H9 (cell line): Measurements from ENCODE around the gene COL5A3. TPM values are rescaled to one million over a fixed set of nuclear protein-coding genes. Genes with fewer than 3 reads are reported as not detected.
A peak's percentile ranks its signal among the peaks of the same experiment; 100 is the strongest.

ENCODE experiments used
- DNase-seq: peaks from one replicate; pipeline ENCODE4 v3.0.0-alpha.2; 2017
- H2AFZ ChIP-seq: one replicate; pipeline ENCODE4 v1.6.1; 2013; ENCODE audit warnings: mild to moderate bottlenecking, low read length, control low read depth, moderate library complexity
- H2AK5ac ChIP-seq: 2 replicates; pipeline ENCODE4 v1.6.1; 2013; ENCODE audit warnings: low read length, control low read depth, mixed read lengths; ENCODE audit not compliant: insufficient read length
- H2BK120ac ChIP-seq: one replicate; pipeline ENCODE4 v1.6.1; 2013; ENCODE audit warnings: low read depth, mild to moderate bottlenecking, low read length, control low read depth, inconsistent platforms; ENCODE audit not compliant: poor library complexity, severe bottlenecking
- H2BK12ac ChIP-seq: 2 replicates; pipeline ENCODE4 v1.6.1; 2013; ENCODE audit warnings: low read length, control low read depth, mixed read lengths, low read depth; ENCODE audit not compliant: insufficient read length
- H2BK15ac ChIP-seq: 2 replicates; pipeline ENCODE4 v1.6.1; 2013; ENCODE audit warnings: low read depth, low read length, control low read depth
- H2BK20ac ChIP-seq: one replicate; pipeline ENCODE4 v1.6.1; 2013; ENCODE audit warnings: low read depth, mild to moderate bottlenecking, low read length, control low read depth, inconsistent platforms; ENCODE audit not compliant: poor library complexity, severe bottlenecking
- H2BK5ac ChIP-seq: 2 replicates; pipeline ENCODE4 v1.6.1; 2013; ENCODE audit warnings: low read length, control low read depth, mixed read lengths; ENCODE audit not compliant: insufficient read length
- H3K14ac ChIP-seq: 2 replicates; pipeline ENCODE4 v1.6.1; 2013; ENCODE audit warnings: low read length, control low read depth; ENCODE audit not compliant: insufficient read depth
- H3K18ac ChIP-seq: 2 replicates; pipeline ENCODE4 v1.6.1; 2013; ENCODE audit warnings: low read depth, mild to moderate bottlenecking, mixed read lengths, low read length, control low read depth; ENCODE audit not compliant: insufficient read length
- H3K23ac ChIP-seq: 2 replicates; pipeline ENCODE4 v1.6.1; 2013; ENCODE audit warnings: low read length, control low read depth, mixed read lengths, low read depth; ENCODE audit not compliant: insufficient read length
- H3K23me2 ChIP-seq: 2 replicates; pipeline ENCODE4 v1.6.1; 2013; ENCODE audit warnings: low read depth, mild to moderate bottlenecking, mixed read lengths, low read length, control low read depth; ENCODE audit not compliant: insufficient read length, poor library complexity, severe bottlenecking
- H3K27ac ChIP-seq: 2 replicates; pipeline ENCODE4 v1.5.1; 2013; ENCODE audit warnings: low read length, control low read depth, mixed read lengths, low read depth; ENCODE audit not compliant: insufficient read length
- H3K27me3 ChIP-seq: 2 replicates; pipeline ENCODE4 v1.6.1; 2013; ENCODE audit warnings: low read length, control low read depth, inconsistent platforms; ENCODE audit not compliant: insufficient read depth
- H3K4ac ChIP-seq: 2 replicates; pipeline ENCODE4 v1.6.1; 2013; ENCODE audit warnings: low read depth, mild to moderate bottlenecking, control low read depth, inconsistent platforms, low read length, moderate library complexity
- H3K4me1 ChIP-seq: 2 replicates; pipeline ENCODE4 v1.6.1; 2013; ENCODE audit warnings: low read length, control low read depth, inconsistent platforms; ENCODE audit not compliant: insufficient read depth
- H3K4me2 ChIP-seq: 2 replicates; pipeline ENCODE4 v1.6.1; 2013; ENCODE audit warnings: low read length, control low read depth, mixed read lengths; ENCODE audit not compliant: insufficient read length, insufficient read depth
- H3K56ac ChIP-seq: 2 replicates; pipeline ENCODE4 v1.6.1; 2013; ENCODE audit warnings: low read depth, mild to moderate bottlenecking, mixed read lengths, low read length, control low read depth; ENCODE audit not compliant: insufficient read length
- H3K79me1 ChIP-seq: 2 replicates; pipeline ENCODE4 v1.6.1; 2013; ENCODE audit warnings: low read depth, mild to moderate bottlenecking, moderate library complexity, low read length, control low read depth, inconsistent platforms; ENCODE audit not compliant: insufficient read depth, poor library complexity, severe bottlenecking
- H3K79me2 ChIP-seq: 2 replicates; pipeline ENCODE4 v1.6.1; 2013; ENCODE audit warnings: low read length, control low read depth, inconsistent platforms; ENCODE audit not compliant: insufficient read depth
- H3K9ac ChIP-seq: 2 replicates; pipeline ENCODE4 v1.6.1; 2013; ENCODE audit warnings: low read length, control low read depth, mixed read lengths; ENCODE audit not compliant: insufficient read length; ENCODE audit errors: extremely low read depth
- H3K9me3 ChIP-seq: one replicate; pipeline ENCODE4 v1.6.1; 2013; ENCODE audit warnings: low read depth, low read length, inconsistent platforms; ENCODE audit not compliant: control insufficient read depth
- H3T11ph ChIP-seq: one replicate; pipeline ENCODE4 v1.6.1; 2013; ENCODE audit warnings: mild to moderate bottlenecking, low read length, control low read depth, inconsistent platforms
- H4K20me1 ChIP-seq: one replicate; pipeline ENCODE4 v1.6.1; 2013; ENCODE audit not compliant: control insufficient read depth, insufficient read length, insufficient read depth
- H4K5ac ChIP-seq: 2 replicates; pipeline ENCODE4 v1.6.1; 2013; ENCODE audit warnings: low read depth, mild to moderate bottlenecking, mixed read lengths, low read length, control low read depth; ENCODE audit not compliant: insufficient read length
- H4K8ac ChIP-seq: replicated peaks from 2 replicates; pipeline ENCODE4 v1.6.1; 2013; ENCODE audit warnings: low read length, control low read depth, mixed read lengths, low read depth; ENCODE audit not compliant: insufficient read length
- H4K91ac ChIP-seq: 2 replicates; pipeline ENCODE4 v1.6.1; 2013; ENCODE audit warnings: low read depth, mild to moderate bottlenecking, moderate library complexity, mixed read lengths, low read length, control low read depth; ENCODE audit not compliant: insufficient read length
- H3K27ac Mint-ChIP-seq, 3 experiments: 2 replicates in 2 of 3; 3 replicates in 1 of 3; pipeline ENCODE4 v1.8.0; 2020 to 2021; ENCODE audit warnings: mixed read lengths in 3 of 3, mild to moderate bottlenecking in 1 of 3, moderate library complexity in 1 of 3
- H3K27me3 Mint-ChIP-seq: 2 replicates; pipeline ENCODE4 v1.8.0; 2021; ENCODE audit warnings: low read depth, mild to moderate bottlenecking, moderate library complexity, mixed read lengths
- H3K36me3 Mint-ChIP-seq, 3 experiments: 2 replicates in 2 of 3; 3 replicates in 1 of 3; pipeline ENCODE4 v1.8.0; 2020 to 2021; ENCODE audit warnings: low read depth in 3 of 3, mixed read lengths in 3 of 3; ENCODE audit not compliant: insufficient read depth in 1 of 3
- H3K4me1 Mint-ChIP-seq, 2 experiments: 2 replicates each; pipeline ENCODE4 v1.8.0; 2020; ENCODE audit warnings: mixed read lengths in 2 of 2
- H3K4me3 Mint-ChIP-seq, 2 experiments: 2 replicates in 1 of 2; 3 replicates in 1 of 2; pipeline ENCODE4 v1.8.0; 2020 to 2021; ENCODE audit warnings: mild to moderate bottlenecking in 2 of 2, mixed read lengths in 2 of 2, moderate library complexity in 1 of 2
- H3K9me3 Mint-ChIP-seq, 2 experiments: 2 replicates in 1 of 2; 3 replicates in 1 of 2; pipeline ENCODE4 v1.8.0; 2020; ENCODE audit warnings: mild to moderate bottlenecking in 2 of 2, mixed read lengths in 2 of 2, moderate library complexity in 1 of 2
- WGBS: extraction: QIAGEN DNeasy Blood & Tissue Kit; methylation state at CpG from one replicate; pipeline ENCODE4 v1.1.7; 2013; ENCODE audit warnings: missing lambda C conversion rate, low lambda C conversion rate, mixed read lengths; ENCODE audit not compliant: insufficient read length; ENCODE audit errors: extremely low coverage; 5-methylcytosine and 5-hydroxymethylcytosine counted together
- total RNA-seq: library from RNA; stranded (reverse); gene quantifications from 2 replicates; pipeline ENCODE4 v1.2.1, GENCODE V29; 2021
- TF ChIP-seq, protein P1 (sequence below): fragments of 200-600 bp; sonication (generic); conservative IDR thresholded peaks from 3 replicates; pipeline ENCODE4 v1.8.0; 2021; ENCODE audit warnings: antibody characterized with exemption, mild to moderate bottlenecking

Gene COL5A3
- total RNA-seq, 1 experiment from 2014 or later, result 0.72 TPM

DNA sequence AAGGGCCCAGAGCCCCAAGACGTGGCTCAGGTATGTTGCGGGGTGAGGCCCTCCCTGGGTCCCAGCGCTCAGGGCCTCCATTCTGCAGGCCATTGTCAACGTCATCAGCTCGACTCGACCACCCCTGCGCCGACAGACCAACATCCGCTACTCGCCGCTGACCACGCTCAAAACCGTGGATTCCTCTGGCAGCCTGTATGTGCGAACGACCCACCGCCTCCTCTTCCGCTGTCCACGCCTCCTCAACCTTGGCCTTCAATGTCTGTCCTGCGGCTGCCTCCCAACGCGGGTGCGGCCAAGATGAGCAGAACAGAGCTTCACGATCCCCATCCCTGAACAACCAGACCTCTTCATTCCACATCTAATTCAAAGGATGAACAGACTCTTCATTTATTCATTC is 11.1 kb upstream of the COL5A3 start:
- no peak overlapping the region for H3K4me2 ChIP-seq
- H3K9me3 Mint-ChIP-seq, result no peaks in the 10 kb centered on the region; a peak in 1 of 5 replicates
- H3K4me1 ChIP-seq, result no peaks in the 10 kb centered on the region
- no peak overlapping the region for H3K18ac ChIP-seq
- no peak overlapping the region for H2AFZ ChIP-seq
- no peaks in the 10 kb centered on the region for H3K36me3 Mint-ChIP-seq
- no peak overlapping the region for H3K56ac ChIP-seq
- no peak overlapping the region for H2BK5ac ChIP-seq
- H3K14ac ChIP-seq, result no peak overlapping the region; the same call in 1 of the 2 replicates
- H2BK120ac ChIP-seq, result no peak overlapping the region
- H3K79me2 ChIP-seq, result no peaks in the 10 kb centered on the region
- H3K79me1 ChIP-seq, result no peaks in the 10 kb centered on the region
- no peak overlapping the region for H2AK5ac ChIP-seq
- TF ChIP-seq, protein P1, sequence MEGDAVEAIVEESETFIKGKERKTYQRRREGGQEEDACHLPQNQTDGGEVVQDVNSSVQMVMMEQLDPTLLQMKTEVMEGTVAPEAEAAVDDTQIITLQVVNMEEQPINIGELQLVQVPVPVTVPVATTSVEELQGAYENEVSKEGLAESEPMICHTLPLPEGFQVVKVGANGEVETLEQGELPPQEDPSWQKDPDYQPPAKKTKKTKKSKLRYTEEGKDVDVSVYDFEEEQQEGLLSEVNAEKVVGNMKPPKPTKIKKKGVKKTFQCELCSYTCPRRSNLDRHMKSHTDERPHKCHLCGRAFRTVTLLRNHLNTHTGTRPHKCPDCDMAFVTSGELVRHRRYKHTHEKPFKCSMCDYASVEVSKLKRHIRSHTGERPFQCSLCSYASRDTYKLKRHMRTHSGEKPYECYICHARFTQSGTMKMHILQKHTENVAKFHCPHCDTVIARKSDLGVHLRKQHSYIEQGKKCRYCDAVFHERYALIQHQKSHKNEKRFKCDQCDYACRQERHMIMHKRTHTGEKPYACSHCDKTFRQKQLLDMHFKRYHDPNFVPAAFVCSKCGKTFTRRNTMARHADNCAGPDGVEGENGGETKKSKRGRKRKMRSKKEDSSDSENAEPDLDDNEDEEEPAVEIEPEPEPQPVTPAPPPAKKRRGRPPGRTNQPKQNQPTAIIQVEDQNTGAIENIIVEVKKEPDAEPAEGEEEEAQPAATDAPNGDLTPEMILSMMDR, result no peak
- H3K27me3 ChIP-seq, result no peaks in the 10 kb centered on the region
- H4K20me1 ChIP-seq, result no peaks in the 10 kb centered on the region
- no peak overlapping the region for H4K91ac ChIP-seq
- no peak overlapping the region for H3K4ac ChIP-seq
- peak overlapping the region; percentile 65 for H4K5ac ChIP-seq
- H3K9me3 ChIP-seq, result no peaks in the 10 kb centered on the region
- no peak overlapping the region for H2BK20ac ChIP-seq
- H3K23ac ChIP-seq, result no peak overlapping the region
- no peak overlapping the region for H3K27ac ChIP-seq
- no CpG with 5 or more reads among the region's 23 CpGs for WGBS
- DNase-seq, result no peak
- H4K8ac ChIP-seq, result no peak overlapping the region
- H3K9ac ChIP-seq, result no peak overlapping the region
- no peak overlapping the region for H3T11ph ChIP-seq
- no peaks in the 10 kb centered on the region for H3K4me1 Mint-ChIP-seq
- no peaks in the 10 kb centered on the region for H3K23me2 ChIP-seq
- H3K4me3 Mint-ChIP-seq, result no peak overlapping the region
- peaks cover 15% of the 10 kb centered on the region for H3K27me3 Mint-ChIP-seq
- no peak overlapping the region for H2BK15ac ChIP-seq
- peak overlapping the region in 1 of 3 experiments; percentile 79; a peak in 1 of 7 replicates for H3K27ac Mint-ChIP-seq
- no peak overlapping the region for H2BK12ac ChIP-seq
